ENCODE data around the gene ZSCAN1.
"Not testable (repeated sequence)": the region's sequence is repeated elsewhere in the genome, so short reads cannot be mapped to it uniquely, and the experiment has no call there.

The ZSCAN1 gene

DNA sequence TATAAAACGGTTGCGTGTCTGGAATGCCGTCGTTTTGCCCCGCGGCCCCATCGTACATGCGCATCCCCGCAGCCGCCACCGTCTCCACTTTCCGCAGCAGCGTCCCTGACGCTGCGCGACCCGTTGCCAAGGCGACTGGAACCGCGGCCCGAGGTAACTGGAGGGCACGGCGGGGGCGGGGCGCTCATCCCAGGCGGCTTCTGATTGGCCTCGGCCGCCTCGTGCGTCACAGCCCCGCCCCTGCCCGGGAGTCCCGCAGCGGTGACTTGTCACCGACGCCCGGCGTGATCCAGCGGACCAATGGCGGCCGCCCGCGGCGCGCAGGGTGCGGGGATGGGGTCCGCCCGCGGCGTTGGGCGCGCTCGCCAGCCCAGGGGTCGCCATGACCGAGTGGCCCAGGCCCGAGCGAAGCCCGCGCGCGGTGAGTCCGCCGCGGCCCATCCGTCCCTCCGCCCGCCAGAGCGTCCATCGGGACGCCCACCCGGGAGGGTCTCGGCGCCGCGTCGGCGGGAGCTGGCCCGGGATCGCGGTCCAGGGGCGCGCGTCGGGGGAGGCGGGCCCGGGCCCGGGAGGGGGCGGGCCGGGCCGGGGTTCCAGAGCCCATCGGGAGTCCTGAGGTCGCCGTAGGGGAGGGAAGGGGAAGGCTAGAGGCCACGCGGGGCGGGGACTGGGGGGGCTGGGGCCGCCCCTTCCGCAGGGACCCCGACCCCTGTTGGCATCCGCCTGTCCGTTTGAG lies at the start of gene ZSCAN1:
Gene ZSCAN1, plus strand, starts transcription at position 285 of the 736 bp plus-strand sequence. CDS start 3,812 bp downstream, outside the sequence.
- DNase-seq (ENCODE audit: low spot score) = peak; percentile 85

DNA sequence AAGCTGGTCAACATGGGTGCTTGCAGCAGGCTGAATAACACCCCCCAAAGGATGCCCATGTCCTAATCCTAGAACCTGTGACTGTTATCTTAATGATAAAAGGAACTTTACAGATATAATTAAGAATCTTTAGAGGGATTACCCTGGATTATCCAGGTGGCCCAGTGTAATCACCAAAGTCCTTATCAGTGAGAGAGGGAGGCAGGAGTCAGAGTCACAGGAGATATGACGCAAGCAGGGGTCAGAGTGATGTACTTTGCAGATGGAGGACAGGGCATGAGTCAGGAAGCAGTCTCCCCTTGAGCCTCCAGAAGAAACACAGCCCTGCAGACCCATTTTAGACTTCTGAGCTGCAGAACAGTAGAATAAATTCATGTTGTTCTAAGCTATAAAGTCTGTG lies 41.0 kb upstream of the ZSCAN1 start:
- no peak for DNase-seq (ENCODE audit: low spot score)

DNA sequence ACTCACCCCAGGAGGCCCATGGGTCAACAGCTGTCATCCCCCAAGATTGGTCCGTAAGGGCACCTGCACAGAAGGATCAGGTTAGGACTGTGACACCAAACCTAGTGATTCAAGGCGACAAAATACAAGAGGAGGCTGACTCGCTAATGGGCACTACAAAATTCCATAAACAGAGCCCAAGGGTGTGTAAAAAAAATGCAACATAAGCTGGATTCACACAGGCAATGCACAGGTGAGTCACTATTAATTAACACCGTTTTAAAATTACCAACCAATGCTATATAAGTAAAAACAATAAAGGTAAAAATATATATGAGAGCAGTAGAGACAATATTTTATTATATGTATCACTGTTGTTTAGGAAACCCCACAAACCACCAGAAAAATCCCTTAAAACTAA lies 33.1 kb upstream of the ZSCAN1 start:
- DNase-seq (ENCODE audit: low spot score) = no peak

GRCh38 chr19:58001895-58002369 lies 31.9 kb upstream of the ZSCAN1 start:
- peak; percentile 15 for DNase-seq (ENCODE audit: low spot score)

- DNase-seq (ENCODE audit: low spot score) = peak; percentile 75
Measured at GRCh38 chr19:58002384-58003173, 31.2 kb upstream of the ZSCAN1 start, which contains the start of gene ZNF606. TSS of gene ZNF606 (minus strand) at chr19:58002820. CDS start at chr19:58001319, 1,501 bp downstream.

GRCh38 chr19:58003174-58003828 lies 30.5 kb upstream of the ZSCAN1 start:
- no peak for DNase-seq (ENCODE audit: low spot score)

DNA sequence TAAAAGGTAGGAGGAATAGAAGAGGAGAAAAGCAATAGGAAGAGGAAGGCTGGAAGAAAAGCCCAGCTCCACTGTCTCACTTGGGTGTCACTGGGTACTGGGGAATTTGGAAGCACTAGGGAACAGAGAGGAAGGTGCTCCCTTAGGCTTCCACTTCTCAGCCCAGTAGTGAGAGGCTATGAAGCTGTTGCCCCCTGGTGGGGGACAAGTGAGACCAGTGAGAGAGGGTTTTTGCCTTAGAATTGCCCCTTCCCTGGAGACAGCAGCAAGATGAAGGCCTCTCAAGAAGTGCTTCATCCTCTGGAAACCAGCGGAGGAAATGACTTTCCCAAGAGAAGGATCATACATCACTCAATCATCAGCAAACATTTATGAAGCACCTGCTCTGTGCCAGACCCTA lies 26.5 kb upstream of the ZSCAN1 start:
- DNase-seq (ENCODE audit: low spot score) = no peak

DNA sequence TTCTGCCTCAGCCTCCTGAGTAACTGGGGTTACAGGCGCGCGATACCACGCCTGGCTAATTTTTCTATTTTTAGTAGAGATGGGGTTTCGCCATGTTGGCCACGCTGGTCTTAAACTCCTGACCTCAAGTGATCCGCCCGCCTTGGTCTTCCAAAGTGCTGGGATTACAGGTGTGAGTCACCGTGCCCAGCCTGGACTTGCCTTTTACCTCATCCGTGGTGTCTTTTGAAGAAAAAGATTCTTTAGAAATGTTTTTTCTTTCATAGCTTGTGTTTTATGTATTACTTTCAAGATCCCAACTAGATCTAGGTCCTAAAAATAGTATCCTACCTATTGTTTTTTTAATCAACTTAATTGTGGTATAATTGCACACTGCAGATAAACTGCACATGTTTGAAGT lies 24.9 kb upstream of the ZSCAN1 start:
- not testable (repeated sequence) for DNase-seq (ENCODE audit: low spot score)

DNA sequence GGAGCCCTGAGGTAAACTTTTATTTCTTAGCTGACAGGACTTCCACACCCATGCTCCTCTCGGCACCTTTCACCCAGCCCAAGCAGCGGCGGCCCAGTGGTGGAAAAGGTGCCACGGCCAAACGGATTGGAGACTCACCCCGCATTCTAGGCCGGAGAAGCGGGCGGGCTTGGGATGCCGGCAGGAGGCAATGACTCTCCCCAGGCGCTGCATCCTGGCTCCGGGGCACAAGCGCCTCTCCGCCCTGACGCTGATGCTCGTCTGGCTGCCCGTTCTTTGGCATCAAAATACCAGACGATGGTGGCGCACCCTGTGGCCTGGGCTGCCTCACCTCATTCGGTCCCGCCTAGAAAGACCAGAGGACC lies 24.5 kb upstream of the ZSCAN1 start:
- no peak for DNase-seq (ENCODE audit: low spot score)

GRCh38 chr19:58009666-58010301 lies 24.0 kb upstream of the ZSCAN1 start:
- peak; percentile 72 for DNase-seq (ENCODE audit: low spot score)

DNA sequence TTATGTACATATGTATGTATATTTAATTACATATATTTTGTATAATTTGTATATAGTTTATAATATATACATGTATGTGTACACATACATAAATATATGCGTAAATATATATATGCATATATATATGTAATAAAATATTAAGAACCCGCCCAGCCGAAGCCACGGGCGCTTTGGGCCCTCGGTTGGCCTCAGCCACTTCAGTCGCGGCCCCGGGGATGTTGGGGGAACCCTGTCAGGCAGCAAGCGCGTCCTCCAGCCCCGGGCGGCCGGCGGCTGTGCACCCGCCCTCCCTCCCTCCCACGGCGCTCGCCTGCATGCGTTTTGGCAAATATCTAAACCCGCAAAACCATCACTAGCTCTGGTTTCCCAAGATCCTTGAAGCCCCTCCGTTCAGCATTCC lies 23.3 kb upstream of the ZSCAN1 start:
- no peak for DNase-seq (ENCODE audit: low spot score)

GRCh38 chr19:58014141-58014540 lies 19.7 kb upstream of the ZSCAN1 start:
- no peak for DNase-seq (ENCODE audit: low spot score)

- DNase-seq (ENCODE audit: low spot score) = no peak
Measured at GRCh38 chr19:58020129-58020528, 13.7 kb upstream of the ZSCAN1 start.

DNA sequence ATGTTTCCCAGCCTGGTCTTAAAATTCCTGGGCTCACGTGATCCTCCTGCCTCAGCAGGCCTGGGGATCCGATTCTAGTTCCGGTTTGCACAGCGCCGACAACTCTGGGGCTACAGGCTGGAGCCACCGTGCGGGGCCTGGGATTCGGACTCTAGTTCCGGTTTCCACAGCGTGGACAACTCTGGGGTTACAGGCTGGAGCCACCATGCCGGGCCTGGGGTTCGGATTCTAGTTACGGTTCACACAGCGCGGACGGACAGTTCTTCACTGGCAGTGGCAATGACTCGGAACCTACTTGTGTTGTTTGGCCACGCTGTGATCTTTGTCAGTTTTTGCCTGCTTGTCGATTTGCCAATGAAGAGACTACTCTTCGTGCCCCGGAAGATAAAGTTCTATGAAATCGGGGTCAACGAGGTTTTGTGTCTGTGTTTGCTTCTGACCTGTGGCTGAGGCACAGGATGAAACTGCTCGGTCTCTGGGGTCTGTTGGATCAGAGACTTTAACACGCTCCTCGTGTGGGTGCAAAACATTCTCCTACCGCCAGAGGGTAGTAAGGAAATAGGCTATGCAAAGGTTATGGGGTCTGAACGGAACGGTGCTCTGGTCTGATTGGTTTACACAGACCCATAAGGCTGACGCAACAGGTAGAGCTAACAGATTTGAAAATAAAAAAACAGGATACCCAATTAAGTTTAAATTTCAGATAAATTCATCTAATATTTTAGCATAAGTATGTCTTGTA lies 12.1 kb upstream of the ZSCAN1 start:
- peak; percentile 79 for DNase-seq (ENCODE audit: low spot score)

DNA sequence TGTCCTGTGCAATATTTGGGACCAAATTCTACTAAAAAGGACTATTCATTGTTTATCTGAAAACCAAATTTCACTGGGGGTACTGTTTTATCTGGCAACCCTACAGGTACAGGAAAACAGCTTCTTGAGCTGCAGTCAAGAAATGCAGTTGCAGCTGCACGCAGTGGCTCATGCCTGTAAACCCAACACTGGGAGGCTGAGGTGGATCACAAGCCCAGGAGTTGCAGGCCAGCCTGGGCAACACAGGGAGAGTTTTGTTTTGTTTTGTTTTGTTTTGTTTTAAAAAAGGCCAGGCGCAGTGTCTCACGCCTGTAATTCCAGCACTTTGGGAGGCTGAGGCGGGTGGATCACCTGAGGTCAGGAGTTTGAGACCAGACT lies 11.6 kb upstream of the ZSCAN1 start:
- no peak for DNase-seq (ENCODE audit: low spot score)

DNA sequence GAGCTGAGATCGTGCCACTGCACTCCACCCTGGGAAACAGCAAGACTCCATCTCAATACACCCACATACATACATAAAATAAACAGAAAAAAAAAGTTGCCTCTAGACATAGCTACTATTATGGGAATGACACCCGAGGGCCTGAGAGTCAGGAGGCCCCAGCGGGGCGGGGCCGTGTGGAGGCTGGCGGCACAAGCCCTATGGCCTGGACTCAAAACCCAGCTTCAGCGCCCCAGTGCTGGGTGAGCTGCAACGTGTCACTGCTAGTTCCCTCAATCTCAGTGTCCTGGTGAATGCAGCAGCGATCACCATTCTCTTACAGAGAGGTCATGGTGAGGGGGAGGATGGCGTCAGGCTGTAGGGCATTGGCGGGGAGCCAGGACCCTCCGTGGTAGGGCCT lies 9.2 kb upstream of the ZSCAN1 start:
- DNase-seq (ENCODE audit: low spot score) = no peak

DNA sequence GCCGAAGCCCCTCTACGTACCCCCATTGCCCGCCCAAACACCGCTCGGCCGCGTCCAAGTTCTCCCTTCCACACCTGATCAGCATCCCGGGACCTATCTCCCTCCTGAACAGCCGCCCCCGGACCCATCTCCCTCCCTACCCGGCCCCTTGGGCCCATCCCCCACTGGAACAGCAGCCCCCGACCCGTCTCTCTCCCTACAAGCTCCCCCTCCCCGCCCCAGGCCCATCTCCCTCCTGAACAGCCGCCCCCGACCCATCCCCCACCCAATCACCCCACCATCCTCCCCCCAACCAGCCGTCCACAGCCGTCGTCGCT lies 610 bp downstream of the ZSCAN1 start:
- DNase-seq (ENCODE audit: low spot score) = no peak

GRCh38 chr19:58035863-58036262 lies 2.0 kb downstream of the ZSCAN1 start:
- DNase-seq (ENCODE audit: low spot score) = no peak

DNA sequence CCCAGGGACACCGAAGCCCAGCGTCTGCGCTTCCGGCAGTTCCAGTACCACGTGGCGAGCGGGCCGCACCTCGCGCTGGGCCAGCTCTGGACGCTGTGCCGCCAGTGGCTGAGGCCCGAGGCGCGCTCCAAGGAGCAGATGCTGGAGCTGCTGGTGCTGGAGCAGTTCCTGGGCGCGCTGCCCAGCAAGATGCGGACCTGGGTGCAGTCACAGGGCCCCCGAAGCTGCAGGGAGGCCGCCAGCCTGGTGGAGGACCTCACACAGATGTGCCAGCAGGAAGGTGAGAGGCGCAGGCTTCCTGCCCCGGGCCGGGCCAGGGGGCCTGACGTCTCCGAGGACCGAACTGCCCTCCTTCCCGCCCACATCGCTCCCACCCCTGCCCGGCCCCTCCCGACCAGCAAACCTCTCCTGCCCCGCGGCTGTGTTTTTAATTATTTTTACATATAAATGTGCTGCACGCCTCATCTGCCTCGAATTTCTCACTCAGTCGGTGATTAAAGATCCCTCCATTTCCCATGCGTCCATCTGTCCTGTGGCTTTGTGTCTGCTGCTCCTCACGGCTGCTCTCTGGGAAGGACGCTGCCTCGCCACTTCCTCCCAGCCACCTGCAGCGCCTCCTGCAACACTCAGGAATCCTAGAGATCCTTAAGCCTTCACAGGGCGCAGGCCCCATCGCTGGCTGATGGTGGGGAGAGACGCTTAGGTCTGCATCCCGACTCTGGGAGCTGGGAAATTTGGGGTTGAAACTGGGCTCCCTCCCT lies 4.3 kb downstream of the ZSCAN1 start:
- no peak for DNase-seq (ENCODE audit: low spot score)

- no peak for DNase-seq (ENCODE audit: low spot score)
Measured at GRCh38 chr19:58038688-58039204, 4.9 kb downstream of the ZSCAN1 start.

Measured in pons (tissue), 1 donor.